Measurements from ENCODE around the gene CDK19.

The CDK19 gene

DNA sequence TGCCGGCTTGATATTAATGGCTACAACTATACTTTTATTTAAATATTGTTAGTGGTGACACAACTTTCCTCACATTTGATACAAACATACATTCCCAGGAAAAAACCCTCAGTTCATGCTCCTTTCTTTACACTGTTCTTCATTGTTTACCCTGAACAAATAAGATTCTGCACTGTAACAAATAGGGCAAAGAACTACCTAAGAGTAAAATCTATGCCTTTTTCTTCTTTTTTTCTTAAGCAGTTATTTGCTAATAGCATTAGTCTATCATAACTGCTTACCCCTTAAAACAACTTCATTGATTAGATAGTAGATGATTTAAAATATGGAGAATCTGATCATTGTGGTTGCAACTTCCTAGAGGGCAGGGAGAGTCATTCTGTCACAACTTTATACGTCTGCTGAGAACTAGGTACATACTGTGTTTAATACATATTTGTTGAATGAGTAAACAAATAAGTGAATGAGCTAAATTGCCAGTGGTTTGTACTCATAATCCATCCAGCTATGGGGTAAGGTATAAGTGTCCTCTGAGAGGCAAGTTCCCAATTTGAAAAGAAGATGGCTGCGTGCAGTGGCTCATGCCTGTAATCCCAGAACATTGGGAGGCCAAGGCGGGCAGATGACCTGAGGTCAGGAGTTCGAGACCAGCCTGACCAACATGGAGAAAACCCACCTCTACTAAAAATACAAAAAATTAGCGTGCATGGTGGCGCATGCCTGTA, 161.0 kb downstream of the CDK19 start:
- no peak for DNase-seq

DNA sequence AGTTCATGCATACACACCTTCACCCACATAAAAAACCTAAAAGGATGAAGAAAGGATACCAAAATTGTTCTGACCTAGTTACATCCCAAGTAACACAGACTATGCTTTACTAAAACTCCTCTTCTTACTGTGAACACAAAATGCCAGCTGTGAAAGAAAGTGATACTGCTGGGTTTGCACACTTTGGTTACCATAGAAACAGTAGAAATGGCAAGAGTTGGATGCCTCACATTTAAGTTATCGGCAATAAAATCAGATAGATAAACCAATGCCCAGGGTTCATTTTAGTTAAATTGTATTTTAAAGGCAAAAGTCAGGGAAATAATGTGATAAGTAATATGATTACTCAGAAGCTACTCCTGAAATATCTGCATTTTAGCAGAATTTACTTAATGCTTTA, 161.9 kb downstream of the CDK19 start:
- no peak for DNase-seq

DNA sequence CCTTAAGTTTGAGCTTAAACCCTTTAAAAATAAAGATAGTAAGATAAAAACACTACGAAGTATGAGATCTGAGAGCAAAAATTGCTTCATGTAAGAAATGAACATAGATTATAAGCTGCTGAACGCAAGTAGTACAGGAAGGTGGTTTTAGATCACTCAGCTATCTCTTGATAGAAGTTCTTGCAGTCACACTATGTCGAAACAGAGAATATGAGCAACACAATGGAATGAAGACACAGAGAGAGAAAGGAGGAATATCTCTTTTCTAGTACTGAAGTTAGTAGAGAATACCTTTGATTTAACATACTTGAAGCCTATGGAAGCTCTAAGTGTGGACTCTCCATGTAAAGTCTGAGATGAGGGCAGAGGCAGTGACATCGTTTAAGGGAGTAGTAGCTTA, 162.7 kb downstream of the CDK19 start:
- DNase-seq = no peak

DNA sequence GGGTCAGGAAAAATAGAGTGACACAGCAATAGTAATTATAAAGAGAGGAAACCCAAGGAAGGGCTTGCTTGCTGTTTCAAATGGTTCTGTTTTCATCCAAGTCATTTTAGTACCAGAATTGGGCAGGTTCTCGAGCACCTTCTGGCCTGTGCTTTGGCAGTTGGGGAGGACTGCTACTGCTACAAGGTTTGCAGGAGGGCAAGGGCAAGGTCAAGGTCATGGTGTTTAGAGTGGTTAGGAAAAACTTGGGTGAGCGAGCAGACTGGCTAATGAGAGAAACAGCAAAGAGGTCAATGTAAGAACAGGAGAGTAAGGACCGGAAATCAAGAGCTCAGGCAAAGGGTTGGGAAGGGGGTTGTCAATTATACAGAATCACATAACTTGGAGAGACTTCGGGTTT, 164.5 kb downstream of the CDK19 start:
- no peak for DNase-seq

DNA sequence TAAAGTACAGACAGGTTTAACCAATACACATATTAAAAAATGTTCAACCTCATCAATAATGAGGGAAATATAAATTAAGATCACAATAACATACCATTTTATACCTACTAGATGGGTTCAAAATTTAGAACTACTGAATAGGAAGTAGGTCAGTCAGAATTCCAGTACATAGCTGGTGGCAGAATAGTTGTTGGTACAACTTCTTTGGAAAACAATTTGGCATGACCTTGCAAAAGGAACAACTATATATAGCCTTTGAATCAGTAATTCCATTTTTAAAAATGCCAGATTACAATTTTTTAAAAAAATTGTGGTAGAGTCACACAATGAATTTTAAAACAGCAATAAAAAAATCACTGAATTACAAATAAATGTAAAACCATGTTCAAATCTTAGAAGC, 165.6 kb downstream of the CDK19 start:
- no peak for DNase-seq

DNA sequence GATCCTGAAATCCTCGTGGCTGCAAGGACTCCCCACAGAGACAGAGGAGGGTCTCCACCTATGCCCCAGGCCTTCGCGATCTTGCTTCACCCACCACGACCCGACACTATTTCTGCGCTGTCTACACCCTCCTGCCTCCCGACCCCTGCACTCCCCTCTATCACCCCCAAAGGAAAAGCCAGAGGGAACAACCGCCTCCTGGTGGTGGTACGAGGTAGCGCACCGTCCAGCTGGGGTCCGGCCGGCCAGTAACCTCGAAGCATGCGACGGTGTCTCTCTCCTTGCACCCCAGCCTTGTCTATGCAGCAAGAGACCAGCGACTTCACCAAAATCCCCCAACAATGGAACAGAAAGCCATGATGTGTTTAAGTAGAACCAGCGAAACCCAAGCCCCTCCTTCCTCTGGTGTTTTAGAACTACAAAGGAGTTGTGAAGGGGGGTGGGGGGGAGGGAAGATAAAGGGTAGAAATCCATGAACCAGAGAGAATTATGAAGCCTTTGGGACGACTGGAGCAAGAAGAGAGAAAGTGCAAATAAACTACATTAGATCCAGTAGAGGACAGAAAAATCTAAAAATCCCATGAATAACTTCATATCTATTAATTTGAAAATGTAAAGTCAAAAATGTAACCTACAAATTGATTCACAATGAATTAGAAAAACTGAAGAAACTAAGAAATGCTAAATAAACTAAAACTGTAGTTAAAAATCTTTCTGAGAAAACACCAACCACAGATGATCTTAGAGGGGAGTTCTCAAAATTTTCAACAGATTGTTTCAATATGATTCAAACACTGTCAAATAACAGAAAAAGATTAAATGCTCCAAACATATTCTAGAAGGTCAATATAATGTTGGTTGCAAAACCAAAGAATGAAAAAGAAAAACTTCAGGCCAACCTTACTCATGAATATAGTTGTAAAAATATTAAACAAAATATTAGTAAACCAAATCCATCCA, 168.0 kb downstream of the CDK19 start:
- no peak for DNase-seq

DNA sequence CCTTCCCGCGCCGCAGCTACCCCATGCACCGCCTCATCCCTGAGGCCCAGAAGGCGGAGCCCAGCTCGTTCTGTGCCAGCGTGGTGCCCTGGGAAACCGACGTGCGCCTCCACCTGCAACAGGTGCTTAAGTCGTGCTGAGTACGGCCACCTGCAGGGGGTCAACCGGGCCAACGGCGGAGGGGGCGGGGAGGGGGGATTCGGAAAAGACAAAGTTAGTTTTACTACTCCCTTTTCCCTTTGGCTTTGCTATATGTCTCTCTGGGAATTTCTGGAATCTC, 168.9 kb downstream of the CDK19 start:
- no peak for DNase-seq

DNA sequence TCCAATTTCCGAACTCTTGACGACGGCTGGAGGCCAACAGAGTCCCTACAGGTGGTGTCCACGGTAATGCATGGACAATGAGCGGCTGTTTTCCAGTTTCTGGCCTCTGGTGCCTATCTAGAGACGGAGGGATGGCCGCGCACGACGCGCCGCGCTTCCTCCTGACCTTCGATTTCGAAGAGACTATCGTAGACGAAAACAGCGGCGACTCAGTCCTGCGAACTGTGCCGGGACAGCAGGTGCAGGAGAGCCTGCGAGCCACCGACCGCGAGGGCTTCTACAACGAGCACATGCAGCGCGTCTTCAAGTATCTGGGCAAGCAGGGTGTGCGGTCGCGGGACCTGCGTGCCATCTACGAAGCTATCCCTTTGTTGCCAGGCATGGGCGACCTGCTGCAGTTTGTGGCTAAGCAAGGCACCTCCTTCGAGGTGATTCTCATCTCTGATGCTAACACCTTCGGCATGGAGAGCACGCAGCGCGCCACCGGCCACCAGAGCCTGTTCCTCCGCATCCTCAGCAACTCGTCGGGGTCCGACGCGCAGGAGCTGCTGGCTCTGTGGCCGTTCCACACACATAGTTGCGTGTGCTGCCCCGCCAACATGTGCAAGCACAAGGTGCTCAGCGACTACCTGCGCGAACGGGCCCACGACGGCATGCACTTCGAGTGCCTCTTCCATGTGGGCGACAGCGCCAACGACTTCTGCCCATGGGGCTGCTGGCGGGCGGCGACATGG, 169.4 kb downstream of the CDK19 start:
- DNase-seq = no peak

DNA sequence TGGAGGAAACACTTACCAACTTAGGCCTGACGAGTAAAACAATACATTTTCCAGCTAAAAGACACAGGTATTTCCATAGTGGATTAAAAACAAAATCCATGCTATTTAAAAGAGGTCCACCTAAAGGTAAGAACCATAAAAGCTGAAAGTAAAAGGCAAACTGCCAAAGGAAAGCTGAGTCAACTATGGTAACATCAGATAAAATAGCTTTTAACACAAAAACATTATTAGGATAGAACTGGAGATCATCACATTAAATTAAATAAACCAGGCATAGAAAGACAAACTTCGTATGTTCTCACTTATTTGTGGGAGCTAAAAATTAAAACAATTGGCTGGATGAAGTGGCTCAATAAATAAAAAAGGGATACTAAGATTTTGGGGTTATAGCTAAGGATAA, 172.1 kb downstream of the CDK19 start:
- no peak for DNase-seq

DNA sequence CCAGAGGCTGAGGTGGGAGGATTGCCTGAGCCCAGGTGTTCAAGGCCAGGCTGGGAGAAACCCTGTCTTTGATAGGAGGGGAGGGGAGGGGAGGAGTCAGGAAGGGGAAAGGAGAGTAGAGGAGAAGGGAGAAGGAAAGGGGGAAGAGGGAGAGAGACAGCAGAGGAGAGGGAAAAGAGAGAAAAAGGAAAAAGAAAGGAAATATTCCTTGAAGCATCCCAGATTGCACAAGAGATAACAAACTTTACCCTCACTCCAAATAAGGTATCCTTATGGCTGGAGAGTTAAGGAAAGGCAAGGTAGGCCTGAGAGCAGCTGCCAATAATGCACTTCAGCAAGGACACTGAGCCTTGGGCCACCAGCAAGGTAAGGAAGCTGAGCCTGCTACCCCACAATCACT, 172.6 kb downstream of the CDK19 start:
- DNase-seq = no peak

DNA sequence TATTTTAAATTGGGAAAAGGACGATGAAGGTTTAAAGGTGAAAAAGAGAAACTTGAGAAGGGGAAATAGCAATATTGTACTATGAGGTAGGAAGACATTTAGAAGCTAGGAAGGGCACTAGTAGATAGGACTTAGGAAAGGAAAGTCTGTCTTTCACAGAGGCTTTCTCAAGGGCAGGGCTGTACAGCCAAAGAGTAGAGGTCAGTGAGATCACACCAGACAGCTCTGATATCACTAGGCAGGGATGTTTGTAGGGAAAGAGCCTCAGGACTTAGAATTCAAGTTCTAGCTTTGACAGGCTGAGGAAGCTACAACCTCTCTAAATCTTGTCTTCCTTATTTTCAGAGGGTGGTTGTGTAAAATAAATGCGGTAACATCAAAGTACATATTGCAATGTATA, 178.5 kb downstream of the CDK19 start:
- DNase-seq = no peak

DNA sequence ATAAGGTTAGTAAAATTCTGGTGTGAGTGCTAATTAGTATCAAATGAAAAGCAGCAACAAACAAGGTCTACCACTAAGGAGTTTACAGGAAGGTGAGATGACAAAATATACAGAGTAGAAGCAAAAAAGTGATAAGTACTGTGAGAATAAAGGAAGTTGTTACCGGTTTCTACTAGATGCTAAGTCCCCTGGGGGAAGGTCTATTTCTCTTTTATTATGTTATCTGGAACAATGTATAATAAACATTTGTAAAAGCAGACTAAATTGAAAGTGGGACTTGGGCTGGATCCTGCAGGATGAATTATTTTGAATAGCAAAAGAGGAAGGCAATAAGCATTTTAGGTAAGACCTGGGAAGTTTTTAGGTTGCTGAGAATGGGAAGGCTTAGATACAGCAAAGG, 180.2 kb downstream of the CDK19 start:
- DNase-seq = no peak

DNA sequence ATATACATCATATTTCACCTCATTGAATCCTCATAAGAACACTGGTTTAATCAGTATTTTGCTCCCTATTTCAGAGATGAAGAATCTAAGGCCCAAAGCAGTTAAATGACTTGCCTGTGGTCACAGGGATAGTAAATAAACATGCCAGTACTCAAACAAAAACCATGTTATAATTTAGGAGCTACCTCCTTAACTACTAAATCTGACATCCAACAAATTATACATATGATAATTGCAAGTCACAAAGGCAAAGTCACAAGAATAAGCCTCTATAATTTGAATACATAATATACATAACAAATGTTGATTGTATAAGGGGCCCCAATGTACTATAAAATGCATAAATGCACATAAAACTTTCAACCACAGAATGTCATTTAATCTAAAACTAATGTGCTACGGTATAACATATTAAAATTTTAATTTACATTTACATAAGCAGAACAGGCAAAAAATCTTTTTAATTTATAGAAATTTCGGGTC, 181.5 kb downstream of the CDK19 start:
- DNase-seq = no peak

DNA sequence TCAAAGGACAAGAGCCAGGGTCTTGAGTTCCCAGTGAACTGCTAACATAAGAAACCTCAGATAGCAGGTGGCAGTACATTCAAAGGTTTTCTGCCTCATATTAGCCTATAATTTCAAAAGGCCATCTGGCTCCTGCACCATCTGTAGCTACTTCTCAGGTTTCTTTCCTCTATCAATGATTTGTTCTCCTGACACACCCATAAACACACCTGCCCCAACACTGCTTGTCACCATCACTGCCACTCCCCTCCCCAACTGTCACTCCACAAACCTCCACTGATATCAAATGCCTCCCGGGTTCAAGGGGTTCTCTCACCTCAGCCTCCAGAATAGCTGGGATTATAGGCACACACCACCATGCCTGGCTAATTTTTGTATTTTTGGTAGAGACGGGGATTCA, 186.1 kb downstream of the CDK19 start:
- no peak for DNase-seq

DNA sequence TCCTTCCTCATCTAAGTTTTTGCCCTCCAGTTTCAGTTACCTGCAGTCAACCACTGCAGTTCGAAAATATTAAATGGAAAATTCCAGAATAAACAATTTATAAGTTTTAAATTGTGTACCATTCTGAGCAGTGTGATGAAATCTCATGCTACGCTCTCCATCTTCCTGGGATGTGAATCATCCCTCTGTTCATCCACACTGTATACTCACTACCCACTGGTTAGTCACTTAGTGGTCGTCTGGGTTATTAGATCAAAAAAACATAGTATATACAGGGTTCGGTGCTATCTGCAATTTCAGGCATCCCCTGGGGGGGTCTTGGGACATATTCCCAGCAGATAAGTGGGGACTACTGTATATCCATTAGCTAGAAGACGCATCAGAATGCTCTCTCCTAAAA, 186.9 kb downstream of the CDK19 start:
- no peak for DNase-seq

DNA sequence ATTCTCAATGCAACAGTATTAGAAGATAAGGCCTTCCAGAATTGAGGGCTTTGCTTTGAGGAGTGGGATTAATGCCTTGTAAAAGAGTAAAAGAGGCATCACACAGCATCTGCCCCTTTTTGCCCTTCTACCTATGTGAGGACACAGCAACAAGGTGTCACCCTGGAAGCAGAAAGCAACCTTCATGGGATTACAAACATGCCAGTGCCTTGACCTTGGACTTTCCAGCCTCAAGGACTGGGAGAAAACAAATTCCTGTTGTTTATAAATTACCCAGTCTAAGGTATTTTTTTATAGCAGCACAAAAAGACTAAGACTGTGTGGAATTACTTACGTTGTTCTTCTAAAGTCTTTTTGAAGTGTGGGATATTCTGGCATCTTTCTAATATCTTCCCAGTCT, 188.8 kb downstream of the CDK19 start:
- no peak for DNase-seq

DNA sequence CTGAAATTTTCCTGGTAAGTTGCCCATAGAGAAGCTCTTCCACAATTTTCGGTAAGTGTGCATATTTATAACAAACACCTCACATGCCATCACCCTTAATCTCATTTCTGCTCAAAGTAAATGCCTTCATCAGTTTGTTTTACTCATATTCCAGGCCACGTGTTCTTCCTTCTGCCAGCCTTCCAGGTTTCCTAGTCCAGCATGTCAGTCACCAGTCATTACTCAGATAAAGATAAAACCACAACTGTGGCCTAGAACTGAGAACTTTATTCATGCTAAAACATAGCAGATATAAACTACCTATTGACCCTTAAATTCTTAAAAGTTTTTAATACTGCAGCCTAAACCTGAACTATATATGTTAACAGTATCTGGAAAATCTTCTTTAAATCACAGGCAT, 189.4 kb downstream of the CDK19 start:
- no peak for DNase-seq

DNA sequence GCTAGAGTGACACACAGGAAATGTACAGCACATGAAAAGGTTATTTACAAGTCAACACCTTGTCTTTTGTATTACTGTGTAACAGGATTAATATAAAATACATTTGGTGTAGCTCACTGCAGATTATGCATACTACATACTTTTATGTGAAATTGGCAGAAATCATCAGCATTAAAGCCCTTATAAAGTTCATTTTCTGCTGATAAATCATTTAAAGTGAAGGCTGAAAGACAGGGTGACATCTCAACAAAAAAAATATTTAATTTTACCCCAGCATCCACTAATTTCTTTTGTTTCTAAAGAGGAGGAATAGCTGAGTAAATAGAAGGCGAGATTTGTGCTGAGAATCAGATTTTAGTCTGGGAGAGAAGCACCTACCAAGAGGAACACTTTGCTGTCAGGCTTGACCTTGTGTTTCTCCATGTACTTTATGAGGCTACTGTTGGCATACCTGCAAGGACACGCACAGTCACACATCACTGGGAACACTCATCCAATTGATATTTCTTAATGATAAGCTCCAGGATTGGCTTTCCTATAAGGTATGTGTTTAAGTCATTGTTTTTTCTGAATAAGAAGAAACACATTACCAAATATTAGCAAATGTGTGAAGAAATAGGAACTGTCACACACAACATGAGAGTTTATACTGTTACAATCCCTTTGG, 192.2 kb downstream of the CDK19 start:
- no peak for DNase-seq

DNA sequence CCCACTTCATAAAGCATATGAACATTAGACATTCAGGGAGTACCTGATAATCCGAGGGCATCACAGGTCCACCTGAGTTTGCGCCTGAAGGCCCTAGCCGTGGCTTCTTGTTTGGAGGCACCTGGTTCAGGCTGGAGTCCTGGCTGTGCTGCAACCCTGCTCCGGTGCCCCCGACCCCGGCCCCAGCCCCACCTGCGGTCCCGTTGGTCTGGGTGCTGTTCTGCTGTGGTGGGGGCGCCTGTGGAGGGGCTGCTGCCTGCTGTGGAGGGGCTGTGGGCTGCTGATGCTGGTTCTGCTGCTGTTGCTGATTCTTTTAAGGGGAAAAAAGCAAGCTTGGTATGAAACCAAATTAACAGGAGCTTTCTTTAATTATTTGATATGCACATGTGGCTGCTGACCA, 194.2 kb downstream of the CDK19 start:
- DNase-seq = no peak

DNA sequence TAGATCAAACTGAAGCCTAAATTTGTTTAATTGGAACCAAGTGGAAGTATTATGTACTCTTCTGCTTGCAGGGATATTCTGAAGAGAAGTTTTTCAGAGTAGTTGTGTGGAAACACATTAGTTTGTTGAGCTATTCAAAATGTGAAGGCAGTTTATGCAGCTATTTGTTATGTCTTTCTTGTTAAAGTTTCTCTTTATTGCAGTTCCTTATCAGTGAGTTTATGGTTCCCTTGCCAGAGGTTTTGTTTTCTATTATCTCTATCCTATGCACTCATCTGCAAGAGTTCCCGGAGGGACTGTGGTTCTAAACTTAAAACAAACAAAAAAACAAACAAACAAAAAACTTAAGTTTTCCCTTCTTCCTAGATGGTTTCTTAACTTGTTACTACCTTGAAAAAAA, 195.2 kb downstream of the CDK19 start:
- no peak for DNase-seq

DNA sequence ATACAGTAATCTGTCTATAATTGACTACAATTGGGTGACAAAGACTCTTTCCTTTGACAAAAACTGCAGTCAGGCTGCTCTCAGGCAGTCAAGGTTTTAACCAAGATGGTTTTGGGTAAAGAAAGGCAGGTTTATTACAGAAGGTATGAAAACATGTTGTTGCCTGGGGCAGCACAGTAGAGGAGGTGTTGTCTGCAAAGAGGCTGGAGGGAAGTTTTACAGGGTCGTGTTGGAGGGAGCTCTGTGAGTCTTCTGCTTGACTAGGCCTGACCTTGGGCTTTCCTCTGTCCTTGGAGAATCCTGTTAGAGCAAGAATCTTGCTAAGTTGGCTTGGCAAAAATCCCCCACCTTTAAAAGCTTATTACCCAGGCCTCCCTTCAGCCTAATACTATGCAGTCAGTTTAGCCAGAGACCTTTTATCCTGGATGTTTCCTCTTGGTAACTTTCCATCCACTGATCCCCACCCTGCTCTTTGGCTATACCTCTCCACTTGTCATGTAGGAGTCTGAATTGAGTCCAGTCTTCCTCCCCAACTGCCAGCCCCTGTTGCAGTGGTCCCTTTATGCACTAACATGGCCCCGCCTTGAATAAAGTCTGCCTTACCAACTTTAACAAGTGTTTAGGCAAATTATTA, 195.9 kb downstream of the CDK19 start:
- no peak for DNase-seq

DNA sequence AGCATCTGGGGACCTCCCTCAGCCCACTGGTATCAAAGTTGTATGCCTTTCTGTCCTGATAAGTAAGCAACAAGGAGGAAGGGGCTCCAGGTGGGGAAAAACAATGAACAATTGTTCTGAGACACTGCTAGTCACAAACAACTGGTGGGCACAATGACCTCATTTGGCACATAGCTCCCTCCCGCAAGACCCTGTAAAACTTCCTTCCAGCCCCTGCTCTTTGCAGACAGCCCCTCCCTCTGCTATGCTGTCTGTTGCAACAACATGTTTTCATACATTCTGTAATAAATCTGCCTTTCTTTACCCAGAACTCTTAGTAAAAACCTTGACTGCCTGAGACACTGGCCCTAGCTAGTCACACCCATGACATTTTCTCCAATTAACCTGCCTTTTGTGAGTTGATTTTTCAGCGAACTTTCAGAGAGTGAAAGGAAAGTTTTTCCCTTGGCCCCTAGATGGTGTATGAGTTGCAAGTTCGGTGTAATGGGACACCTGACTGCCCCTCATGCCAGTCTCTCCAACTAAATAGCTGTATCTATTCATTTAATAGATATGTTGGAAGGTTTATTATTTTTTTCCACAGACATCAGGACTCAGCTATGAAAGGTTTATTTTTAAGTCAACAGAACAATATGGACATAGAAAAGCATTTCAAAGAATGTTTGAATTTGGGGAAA, 196.5 kb downstream of the CDK19 start:
- DNase-seq = no peak
